Measurements from ENCODE around the gene CISD3. TPM values are rescaled to one million over a fixed set of nuclear protein-coding genes. Genes with fewer than 3 reads are reported as not detected.
A peak's percentile ranks its signal among the peaks of the same experiment; 100 is the strongest.

Gene CISD3
- total and polyA plus RNA-seq, 2 of the 4 experiments (the other 2 are of a cell fraction): 1.3 to 14.1 TPM

- CTCF ChIA-PET: no interaction called here
- H3K4me3 ChIP-seq (ENCODE audit: insufficient read depth, low read depth, low read length): no peak overlapping the region
- 0 out of 2 replicates have a peak overlapping the region, but pooled peaks have one; percentile 19 for H2AK5ac ChIP-seq (ENCODE audit: low read depth, low read length)
- no peak overlapping the region for H2BK20ac ChIP-seq (ENCODE audit: low read depth, low read length)
- POLR2A ChIA-PET (ENCODE audit: unreplicated experiment): no interaction called here
- TF ChIP-seq ELK1 (IDR thresholded peaks at IDR 0.05; ENCODE audit: borderline replicate concordance, low read depth, low read length): no peak
- TF ChIP-seq CHD1 (IDR thresholded peaks at IDR 0.05; ENCODE audit: low read depth, low read length): no peak
- TF ChIP-seq SMC3 (IDR thresholded peaks at IDR 0.05; ENCODE audit: low read depth, low read length): no peak
- TF ChIP-seq MAFK (IDR thresholded peaks at IDR 0.05; ENCODE audit: low read depth, low read length): no peak
- no peak for TF ChIP-seq CEBPB (IDR thresholded peaks at IDR 0.05; ENCODE audit: low read depth, low read length)
- TF ChIP-seq USF2 (IDR thresholded peaks at IDR 0.05; ENCODE audit: low read depth, low read length): no peak
- no peak for TF ChIP-seq RCOR1 (IDR thresholded peaks at IDR 0.05; ENCODE audit: insufficient replicate concordance, low read length)
- no peak for TF ChIP-seq BHLHE40 (IDR thresholded peaks at IDR 0.05; ENCODE audit: low read depth, low read length)
- no peak for TF ChIP-seq POLR2A (IDR thresholded peaks at IDR 0.05; ENCODE audit: low read depth, low read length)
- TF ChIP-seq RAD21 (IDR thresholded peaks at IDR 0.05; ENCODE audit: low read length): no peak
- TF ChIP-seq NFE2L2 (IDR thresholded peaks at IDR 0.05; ENCODE audit: low read depth, low read length): no peak
- no peak for TF ChIP-seq MAZ (IDR thresholded peaks at IDR 0.05; ENCODE audit: borderline replicate concordance, low read depth, low read length)
- H3K9me1 ChIP-seq (ENCODE audit: insufficient read depth, low read length): peaks cover 14% of the 10 kb centered on the region
- H2AK9ac ChIP-seq (replicated peaks; ENCODE audit: low read depth, low read length, poor library complexity): no peak overlapping the region
- no peak overlapping the region for H3K18ac ChIP-seq (ENCODE audit: low read depth, low read length)
- H2BK5ac ChIP-seq (ENCODE audit: low read depth, low read length, poor library complexity, severe bottlenecking): no peak overlapping the region
- no peak overlapping the region for H4K91ac ChIP-seq (ENCODE audit: insufficient read depth, low read depth, low read length)
- ATAC-seq (ENCODE audit: low read depth) (no peak), DNase-seq (no peak)
- peaks cover 34% of the 10 kb centered on the region for H3K36me3 ChIP-seq (ENCODE audit: control insufficient read depth, insufficient read depth, low read length)
- H3K27me3 ChIP-seq (ENCODE audit: control insufficient read depth, insufficient read depth, low read length): no peaks in the 10 kb centered on the region
- H3K27ac ChIP-seq (ENCODE audit: insufficient read depth, low read length): no peak overlapping the region
- H3K14ac ChIP-seq (replicated peaks; ENCODE audit: low read depth, low read length): no peak overlapping the region
- H2BK15ac ChIP-seq (ENCODE audit: low read depth, low read length): no peak overlapping the region
- no peak overlapping the region for H3K4ac ChIP-seq (ENCODE audit: low read depth, low read length)
- H2AFZ ChIP-seq (replicated peaks; ENCODE audit: low read length, poor library complexity): no peak overlapping the region
- H2BK120ac ChIP-seq (ENCODE audit: low read depth, low read length): no peak overlapping the region
- peaks cover 15 to 71% of the 10 kb centered on the region in 2 experiments for H3K79me1 ChIP-seq (ENCODE audit: low read depth in 1 of 2, low read length in 2 of 2)
- no peak overlapping the region for H3K56ac ChIP-seq (ENCODE audit: extremely low read depth, insufficient read depth, low read length)
- in situ Hi-C loops (cut with MboI; ENCODE audit: low sequenced_read_pairs): no loop called here
- peaks cover 71% of the 10 kb centered on the region for H4K20me1 ChIP-seq (ENCODE audit: insufficient read depth, low read length)
- dilution Hi-C loops (cut with HindIII; ENCODE audit: low sequenced_read_pairs, unreplicated experiment): no loop called here
- H4K8ac ChIP-seq (ENCODE audit: low read depth in 2 of 2, low read length in 2 of 2): no peak overlapping the region
- H3K9ac ChIP-seq (ENCODE audit: low read depth, low read length): no peak overlapping the region
- no peaks in the 10 kb centered on the region for H3K9me3 ChIP-seq (ENCODE audit: control insufficient read depth, insufficient read depth, low read length)
- no peak overlapping the region for H4K5ac ChIP-seq (ENCODE audit: low read depth, low read length)
- H3K4me2 ChIP-seq (ENCODE audit: low read depth, low read length): no peak overlapping the region
- intact Hi-C loops (cut with micrococcal nuclease): no loop called here
- H3K23ac ChIP-seq (ENCODE audit: low read depth, low read length): 0 out of 2 replicates have a peak overlapping the region, but pooled peaks have one; percentile 49
- H3K4me1 ChIP-seq (ENCODE audit: control insufficient read depth, insufficient read depth, low read length): peaks cover 15% of the 10 kb centered on the region
- WGBS, 2 experiments (ENCODE audit: extremely low coverage in 2 of 2, insufficient read length in 1 of 2): no CpG with 5 or more reads among the region's 4 CpGs
- no TSS peak for BruUV-seq (replicated peaks)
Measured at GRCh38 chr17:38740806-38741205, 10.7 kb downstream of the CISD3 start.
